Keratinocyte (primary cell): Measurements from ENCODE around the gene ARHGAP10. TPM values are rescaled to one million over a fixed set of nuclear protein-coding genes. Genes with fewer than 3 reads are reported as not detected.

Experiments used
- DNase-seq: peaks from one replicate; pipeline ENCODE4 v3.0.0-alpha.2; 2011; ENCODE audit warnings: low read depth, missing footprints, low spot score
- FAIRE-seq: peaks from 2 replicates; lab custom pipeline; 2011; peaks lifted over from hg19 to GRCh38; lab: Jason Lieb, UNC
- H2AFZ ChIP-seq: 2 replicates; pipeline ENCODE4 v1.6.0; 2012; ENCODE audit warnings: low read length, control low read depth, inconsistent platforms; ENCODE audit not compliant: control insufficient read depth
- H3K27ac ChIP-seq: 2 replicates; pipeline ENCODE4 v1.5.1; 2011; ENCODE audit warnings: low read length; ENCODE audit not compliant: control insufficient read depth, insufficient read depth
- H3K27me3 ChIP-seq: 3 replicates; pipeline ENCODE4 v1.6.0; 2011; ENCODE audit warnings: low read length; ENCODE audit not compliant: control insufficient read depth, insufficient read depth; ENCODE audit errors: extremely low read depth
- H3K36me3 ChIP-seq, 2 experiments: 2 replicates in 1 of 2; 3 replicates in 1 of 2; pipeline ENCODE4 v1.5.1; 2011; ENCODE audit warnings: low read length in 2 of 2, mild to moderate bottlenecking in 1 of 2; ENCODE audit not compliant: control insufficient read depth in 2 of 2, insufficient read depth in 2 of 2; ENCODE audit errors: extremely low read depth in 1 of 2
- H3K4me1 ChIP-seq: 3 replicates; pipeline ENCODE4 v1.5.1; 2011; ENCODE audit warnings: low read length; ENCODE audit not compliant: control insufficient read depth, insufficient read depth; ENCODE audit errors: extremely low read depth
- H3K4me2 ChIP-seq: 3 replicates; pipeline ENCODE4 v1.6.0; 2011; ENCODE audit warnings: low read depth, low read length; ENCODE audit not compliant: control insufficient read depth, insufficient read depth; ENCODE audit errors: extremely low read depth
- H3K4me3 ChIP-seq, 3 experiments: fragments of 200-600 bp in 1 of 3; sonication (generic) in 1 of 3; 2 replicates in 2 of 3; 3 replicates in 1 of 3; pipeline ENCODE4 v1.5.1; 2011 to 2016; ENCODE audit warnings: low read length in 3 of 3, mild to moderate bottlenecking in 3 of 3, control low read depth in 2 of 3, inconsistent platforms in 1 of 3, low read depth in 1 of 3, mixed read lengths in 1 of 3, mixed run types in 1 of 3, moderate library complexity in 1 of 3; ENCODE audit not compliant: control insufficient read depth in 2 of 3, insufficient read depth in 2 of 3; ENCODE audit errors: extremely low read depth in 1 of 3
- H3K79me2 ChIP-seq: 2 replicates; pipeline ENCODE4 v1.6.0; 2012; ENCODE audit warnings: low read length; ENCODE audit not compliant: control insufficient read depth, insufficient read depth
- H3K9ac ChIP-seq: 3 replicates; pipeline ENCODE4 v1.6.0; 2011; ENCODE audit warnings: low read length; ENCODE audit not compliant: control insufficient read depth, insufficient read depth; ENCODE audit errors: extremely low read depth
- H3K9me1 ChIP-seq: 3 replicates; pipeline ENCODE4 v1.6.0; 2011; ENCODE audit warnings: low read length; ENCODE audit not compliant: control insufficient read depth, insufficient read depth; ENCODE audit errors: extremely low read depth
- H3K9me3 ChIP-seq: 2 replicates; pipeline ENCODE4 v1.5.1; 2012; ENCODE audit warnings: low read depth, low read length; ENCODE audit not compliant: control insufficient read depth
- H4K20me1 ChIP-seq: 3 replicates; pipeline ENCODE4 v1.6.0; 2011; ENCODE audit warnings: low read length; ENCODE audit not compliant: control insufficient read depth, insufficient read depth; ENCODE audit errors: extremely low read depth
- EZH2 ChIP-seq: IDR thresholded peaks from one replicate; pipeline ENCODE4 v1.6.1; 2012; ENCODE audit warnings: inconsistent platforms, mild to moderate bottlenecking, low read length, moderate library complexity
- dilution Hi-C: fragments of 300-500 bp; cut with MboI; formaldehyde crosslinking; loops from one replicate; pipeline ENCODE4 v1.7.0; 2020; ENCODE audit warnings: low sequenced_read_pairs; ENCODE audit not compliant: extremely low pct_ligation_motif_present
- polyA plus RNA-seq, 5 experiments: library from polyadenylated mRNA; depleted of rRNA in 3 of 5; stranded (reverse) in 3 of 5; stranded (forward) in 1 of 5; unstranded in 1 of 5; fragments of >200 nt; gene quantifications; 1 replicate in 1 of 5; 2 replicates in 3 of 5; 3 replicates in 1 of 5; pipeline versions ENCODE4 v1.2.1 to v1.2.3, GENCODE V29; 2011 to 2012; ENCODE audit warnings: missing spikeins in 2 of 5, low read depth in 1 of 5, low replicate concordance in 1 of 5
- TF ChIP-seq, protein P1 (sequence below), 3 experiments: IDR thresholded peaks in 1 of 3; conservative IDR thresholded peaks in 1 of 3; optimal IDR thresholded peaks in 1 of 3; 2 replicates in 2 of 3; 3 replicates in 1 of 3; pipeline versions ENCODE3 to v1.5.1; 2011; ENCODE audit warnings: low read length in 3 of 3, mild to moderate bottlenecking in 3 of 3, moderate library complexity in 2 of 3, control low read depth in 1 of 3, inconsistent platforms in 1 of 3; ENCODE audit not compliant: insufficient read depth in 2 of 3; ENCODE audit errors: extremely low read depth in 1 of 3

ARHGAP10 gene
- polyA plus RNA-seq, 1 donor (not counting 4 experiments of a cell fraction or from before 2014, with no cell fraction given): 18.7 TPM

DNA sequence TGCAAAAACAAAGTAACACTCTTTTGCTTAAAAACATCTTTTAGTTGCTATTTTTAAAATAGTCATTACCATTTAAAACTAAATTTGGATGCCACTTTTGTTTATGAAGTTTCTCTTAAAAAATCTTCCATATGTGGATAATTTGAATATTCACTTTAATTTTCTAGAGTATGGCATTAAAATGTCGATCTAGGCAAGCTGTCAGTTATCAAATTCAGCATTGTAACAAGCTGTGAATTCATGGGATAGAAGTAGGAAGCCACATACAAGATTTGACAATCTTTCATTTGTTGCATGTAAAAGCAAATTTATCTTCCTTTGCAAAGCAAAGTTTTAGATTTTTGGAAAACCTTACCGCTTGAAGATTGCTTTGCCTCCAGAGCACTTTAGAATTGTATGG is 191.5 kb downstream of the ARHGAP10 start:
- Histone ChIP-seq H3K9ac (no peak overlapping the region), H4K20me1 (no peaks in the 10 kb centered on the region), H3K9me1 (no peaks in the 10 kb centered on the region), H3K4me2 (no peak overlapping the region), H2AFZ (no peak overlapping the region), H3K27ac (no peak overlapping the region), H3K4me3 (no peak overlapping the region), H3K9me3 (no peaks in the 10 kb centered on the region), H3K27me3 (no peaks in the 10 kb centered on the region), H3K79me2 (no peaks in the 10 kb centered on the region), H3K4me1 (no peaks in the 10 kb centered on the region), H3K36me3 (peaks cover 2 to 10% of the 10 kb centered on the region in 2 experiments)
- DNase-seq (no peak), FAIRE-seq (no peak)
- dilution Hi-C loops: no loop called here
- TF ChIP-seq, protein P1, sequence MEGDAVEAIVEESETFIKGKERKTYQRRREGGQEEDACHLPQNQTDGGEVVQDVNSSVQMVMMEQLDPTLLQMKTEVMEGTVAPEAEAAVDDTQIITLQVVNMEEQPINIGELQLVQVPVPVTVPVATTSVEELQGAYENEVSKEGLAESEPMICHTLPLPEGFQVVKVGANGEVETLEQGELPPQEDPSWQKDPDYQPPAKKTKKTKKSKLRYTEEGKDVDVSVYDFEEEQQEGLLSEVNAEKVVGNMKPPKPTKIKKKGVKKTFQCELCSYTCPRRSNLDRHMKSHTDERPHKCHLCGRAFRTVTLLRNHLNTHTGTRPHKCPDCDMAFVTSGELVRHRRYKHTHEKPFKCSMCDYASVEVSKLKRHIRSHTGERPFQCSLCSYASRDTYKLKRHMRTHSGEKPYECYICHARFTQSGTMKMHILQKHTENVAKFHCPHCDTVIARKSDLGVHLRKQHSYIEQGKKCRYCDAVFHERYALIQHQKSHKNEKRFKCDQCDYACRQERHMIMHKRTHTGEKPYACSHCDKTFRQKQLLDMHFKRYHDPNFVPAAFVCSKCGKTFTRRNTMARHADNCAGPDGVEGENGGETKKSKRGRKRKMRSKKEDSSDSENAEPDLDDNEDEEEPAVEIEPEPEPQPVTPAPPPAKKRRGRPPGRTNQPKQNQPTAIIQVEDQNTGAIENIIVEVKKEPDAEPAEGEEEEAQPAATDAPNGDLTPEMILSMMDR (optimal IDR thresholded peaks at IDR 0.05 in 1 of 3, IDR thresholded peaks at IDR 0.05 in 1 of 3, conservative IDR thresholded peaks at IDR 0.05 in 1 of 3; ENCODE audit: extremely low read depth in 1 of 3, insufficient read depth in 2 of 3, low read length in 3 of 3): no peak
- no peak for TF ChIP-seq EZH2

DNA sequence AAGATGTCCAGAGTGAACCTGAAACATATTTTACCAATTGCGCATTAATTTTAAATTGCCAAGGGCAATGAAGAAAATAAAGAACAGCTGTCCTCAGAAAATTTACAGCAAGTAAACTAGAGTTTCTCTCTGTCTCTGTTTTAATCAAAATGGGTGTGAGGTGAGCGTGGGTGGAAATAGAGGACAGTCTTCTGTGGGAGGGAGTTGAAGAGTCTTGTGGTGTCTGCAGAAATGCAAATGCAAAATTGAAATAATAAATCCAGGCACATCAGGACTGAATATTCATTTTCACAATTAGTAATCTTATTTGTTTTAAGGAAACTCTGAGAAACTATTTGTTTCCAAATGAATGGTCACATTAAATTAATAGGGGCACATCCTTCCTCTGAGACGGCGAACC is 192.0 kb downstream of the ARHGAP10 start:
- dilution Hi-C loops: no loop called here
- no peak for FAIRE-seq
- TF ChIP-seq EZH2: no peak
- TF ChIP-seq, protein P1 (optimal IDR thresholded peaks at IDR 0.05 in 1 of 3, IDR thresholded peaks at IDR 0.05 in 1 of 3, conservative IDR thresholded peaks at IDR 0.05 in 1 of 3; ENCODE audit: extremely low read depth in 1 of 3, insufficient read depth in 2 of 3, low read length in 3 of 3): no peak

More for the DNA sequence above, 192.0 kb downstream of the ARHGAP10 start:
- no peak overlapping the region for H3K4me3 ChIP-seq
- H3K79me2 ChIP-seq: no peaks in the 10 kb centered on the region
- no peaks in the 10 kb centered on the region for H3K4me1 ChIP-seq
- H2AFZ ChIP-seq: no peak overlapping the region
- H3K9me1 ChIP-seq: no peaks in the 10 kb centered on the region
- no peak overlapping the region for H3K9ac ChIP-seq
- no peak for DNase-seq
- H3K36me3 ChIP-seq: peaks cover 2 to 8% of the 10 kb centered on the region in 2 experiments
- H3K4me2 ChIP-seq: no peak overlapping the region
- H3K27me3 ChIP-seq: no peaks in the 10 kb centered on the region
- no peaks in the 10 kb centered on the region for H3K9me3 ChIP-seq
- H4K20me1 ChIP-seq: no peaks in the 10 kb centered on the region
- no peak overlapping the region for H3K27ac ChIP-seq
